A204.1 (cell line): ENCODE results near the gene NAIF1.
A peak's percentile ranks its signal among the peaks of the same experiment; 100 is the strongest.
"Not testable (repeated sequence)": the region's sequence is repeated elsewhere in the genome, so short reads cannot be mapped to it uniquely, and the experiment has no call there.

Experiments
- FAIRE-seq: peaks from 2 replicates; lab custom pipeline; 2012; peaks lifted over from hg19 to GRCh38; lab: Jason Lieb, UNC

NAIF1 gene

GRCh38 chr9:128084746-128085145 lies 17.6 kb upstream of the NAIF1 start:
- no peak for FAIRE-seq

GRCh38 chr9:128082151-128082550 lies 15.0 kb upstream of the NAIF1 start:
- FAIRE-seq = no peak

GRCh38 chr9:128081056-128081455 lies 13.9 kb upstream of the NAIF1 start:
- no peak for FAIRE-seq

GRCh38 chr9:128080206-128080605 lies 13.1 kb upstream of the NAIF1 start:
- FAIRE-seq = no peak

GRCh38 chr9:128078504-128079434 lies 11.6 kb upstream of the NAIF1 start:
- no peak for FAIRE-seq

GRCh38 chr9:128077847-128078503 lies 10.9 kb upstream of the NAIF1 start:
- no peak for FAIRE-seq

GRCh38 chr9:128073253-128073886 lies 6.2 kb upstream of the NAIF1 start:
- FAIRE-seq = no peak

GRCh38 chr9:128072144-128073021 lies 5.3 kb upstream of the NAIF1 start:
- FAIRE-seq = no peak

- not testable (repeated sequence) for FAIRE-seq
These were observed 4.4 kb upstream of the NAIF1 start for GRCh38 chr9:128071475-128071874.

GRCh38 chr9:128070874-128071273 lies 3.8 kb upstream of the NAIF1 start:
- FAIRE-seq = no peak

GRCh38 chr9:128068386-128069205 lies 1.5 kb upstream of the NAIF1 start:
- FAIRE-seq = no peak

- FAIRE-seq = peak; percentile 92
These were observed 695 bp upstream of the NAIF1 start, which contains the start of gene SLC25A25 for GRCh38 chr9:128067645-128068385. Gene SLC25A25 (plus strand): TSS chr9:128068232. CDS start chr9:128068320, 88 bp downstream.

GRCh38 chr9:128065907-128066712 lies 1.0 kb downstream of the NAIF1 start:
- no peak for FAIRE-seq

GRCh38 chr9:128062846-128063831 lies 4.0 kb downstream of the NAIF1 start:
- no peak for FAIRE-seq

- no peak for FAIRE-seq
These were observed 4.8 kb downstream of the NAIF1 start for GRCh38 chr9:128062279-128062678.

GRCh38 chr9:128061275-128061960 lies 5.7 kb downstream of the NAIF1 start:
- FAIRE-seq = no peak

- no peak for FAIRE-seq
These were observed 7.6 kb downstream of the NAIF1 start for GRCh38 chr9:128059365-128059983.
